Renal cortex interstitium (tissue), 11 donors: Measurements from ENCODE around the gene ACTN1. TPM values are rescaled to one million over a fixed set of nuclear protein-coding genes. Genes with fewer than 3 reads are reported as not detected.

ENCODE experiments used
- DNase-seq, 11 donors: peaks; one replicate each; pipeline ENCODE4 v3.0.0-alpha.2; 2013; ENCODE audit warnings: low read depth in 9 of 11, low spot score in 4 of 11; ENCODE audit errors: extremely low read depth in 1 of 11
- polyA plus RNA-seq, 3 donors: library from polyadenylated mRNA; unstranded; fragments of 120-200 nt; gene quantifications; one replicate each; pipeline ENCODE4 v1.2.1, GENCODE V29; 2013; ENCODE audit not compliant: insufficient read length in 3 of 3

ACTN1 gene
- polyA plus RNA-seq, 3 donors, result 70.8 to 79.7 (median 71.4) TPM

GRCh38 chr14:68928770-68929550 lies 50.1 kb downstream of the ACTN1 start:
- no peak for DNase-seq

GRCh38 chr14:68927956-68928675 lies 51.0 kb downstream of the ACTN1 start:
- DNase-seq, result no peak

GRCh38 chr14:68927089-68927488 lies 52.0 kb downstream of the ACTN1 start:
- no peak for DNase-seq

GRCh38 chr14:68926236-68926635 lies 52.9 kb downstream of the ACTN1 start:
- no peak for DNase-seq

GRCh38 chr14:68925373-68925772 lies 53.7 kb downstream of the ACTN1 start:
- DNase-seq, result no peak

- DNase-seq, result no peak
These were observed 54.6 kb downstream of the ACTN1 start for GRCh38 chr14:68924186-68925158.

GRCh38 chr14:68922886-68923285 lies 56.2 kb downstream of the ACTN1 start:
- no peak for DNase-seq

GRCh38 chr14:68922201-68922621 lies 56.9 kb downstream of the ACTN1 start:
- DNase-seq, result no peak

- no peak for DNase-seq
These were observed 57.4 kb downstream of the ACTN1 start for GRCh38 chr14:68921666-68922065.

- no peak for DNase-seq
These were observed 58.1 kb downstream of the ACTN1 start for GRCh38 chr14:68921049-68921448.

GRCh38 chr14:68919129-68919927 lies 59.8 kb downstream of the ACTN1 start:
- DNase-seq, result no peak

- no peak for DNase-seq
These were observed 60.5 kb downstream of the ACTN1 start for GRCh38 chr14:68918612-68919011.

- no peak for DNase-seq
These were observed 62.7 kb downstream of the ACTN1 start for GRCh38 chr14:68916358-68916941.

- no peak for DNase-seq
These were observed 65.6 kb downstream of the ACTN1 start for GRCh38 chr14:68913516-68913915.

- DNase-seq, result peak; percentile 56 to 80 (median 70)
These were observed 67.4 kb downstream of the ACTN1 start for GRCh38 chr14:68911594-68912227.

- no peak for DNase-seq
These were observed 68.6 kb downstream of the ACTN1 start for GRCh38 chr14:68910540-68910939.

- DNase-seq, result no peak
These were observed 70.3 kb downstream of the ACTN1 start for GRCh38 chr14:68908803-68909202.

GRCh38 chr14:68908201-68908600 lies 70.9 kb downstream of the ACTN1 start:
- no peak for DNase-seq
